Measurements from ENCODE around the gene FOXJ3.

Gene FOXJ3

DNA sequence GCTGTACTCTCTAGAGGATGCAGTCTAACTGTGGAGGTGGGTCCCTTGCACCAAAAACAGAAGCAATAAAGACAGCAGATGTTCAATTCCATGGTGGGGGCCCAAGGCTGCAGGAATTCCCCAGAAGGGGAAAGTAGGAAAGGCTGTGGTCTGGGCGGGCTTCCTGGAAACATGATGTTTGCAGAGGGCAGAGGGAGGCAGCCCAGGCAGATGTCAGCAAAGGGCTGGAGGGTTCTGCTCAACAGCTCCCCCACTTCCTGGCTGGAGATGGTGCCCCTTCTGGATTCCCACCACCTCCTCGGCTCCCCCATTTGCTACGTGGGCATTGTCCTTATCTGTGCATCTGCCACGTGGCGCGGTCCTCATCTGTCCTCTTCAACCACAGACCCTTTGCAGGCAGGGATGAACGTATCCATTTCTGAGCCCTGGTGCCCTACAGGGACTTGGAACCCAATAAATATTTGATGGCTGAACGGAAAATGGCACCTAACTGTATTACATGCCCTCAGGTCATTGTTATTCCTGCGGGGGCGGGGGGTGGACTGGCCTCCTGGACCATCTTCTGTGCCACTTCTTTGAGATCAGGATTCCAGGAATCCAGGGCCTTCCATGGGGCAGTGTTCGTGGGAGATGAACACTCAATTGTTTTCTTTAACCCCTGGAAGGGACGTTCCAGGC lies 190.2 kb downstream of the FOXJ3 start:
- H3K27me3 Mint-ChIP-seq: peaks cover 6% of the 10 kb centered on the region

DNA sequence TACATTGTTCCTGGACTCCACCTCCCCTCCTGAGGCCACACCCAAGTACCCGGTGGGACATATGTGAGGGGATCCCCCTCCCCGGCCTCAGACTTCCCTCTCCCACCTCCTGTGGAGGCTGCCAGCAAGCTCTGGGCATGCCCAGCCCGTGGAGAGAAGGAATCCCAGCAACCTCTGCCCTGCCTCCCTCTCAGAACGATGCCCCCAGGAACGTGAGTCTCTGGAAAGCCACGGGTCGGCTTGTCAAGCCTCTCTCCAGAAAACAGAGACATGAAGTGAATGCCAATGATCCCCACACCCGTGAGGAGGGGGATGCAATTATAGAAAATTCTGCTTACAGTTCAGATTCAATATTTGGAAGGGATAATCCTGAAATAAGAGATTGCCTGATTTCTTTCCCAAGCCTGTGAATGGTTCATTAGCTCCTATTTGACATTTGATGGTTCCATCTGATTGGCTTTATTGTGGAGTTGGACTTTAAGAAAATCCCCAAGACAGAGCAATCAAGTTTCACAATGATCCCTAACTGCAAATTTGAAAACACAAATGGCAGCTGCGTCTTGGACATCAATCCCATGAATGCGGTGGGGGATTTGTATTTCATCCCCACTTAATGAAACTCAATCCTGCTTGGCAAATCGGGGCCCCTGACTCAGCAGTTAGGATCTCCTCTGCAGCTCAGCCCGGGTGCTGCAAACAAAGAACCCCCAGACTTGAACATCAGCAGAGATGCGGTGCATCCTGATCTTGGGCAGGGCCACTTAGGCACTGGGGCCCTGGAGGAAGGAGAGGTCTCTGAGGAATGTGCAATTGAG lies 190.9 kb downstream of the FOXJ3 start:
- Mint-ChIP-seq H3K36me3 (no peaks in the 10 kb centered on the region), H3K27me3 (peaks cover 5% of the 10 kb centered on the region), H3K4me3 (no peak overlapping the region), H3K4me1 (no peaks in the 10 kb centered on the region), H3K27ac (no peak overlapping the region), H3K9me3 (no peaks in the 10 kb centered on the region)
- no peak for DNase-seq (ENCODE audit: low spot score in 2 of 2)
- no peak for ATAC-seq (ENCODE audit: low read depth)

More for the DNA sequence above, 190.2 kb downstream of the FOXJ3 start:
- H3K9me3 Mint-ChIP-seq: no peaks in the 10 kb centered on the region
- no peaks in the 10 kb centered on the region for H3K4me1 Mint-ChIP-seq
- no peaks in the 10 kb centered on the region for H3K36me3 Mint-ChIP-seq
- no peak overlapping the region for H3K4me3 Mint-ChIP-seq
- H3K27ac Mint-ChIP-seq: no peak overlapping the region
- ATAC-seq (ENCODE audit: low read depth) (no peak), DNase-seq (ENCODE audit: low spot score in 2 of 2) (no peak)

- no peaks in the 10 kb centered on the region for H3K4me1 Mint-ChIP-seq
- H3K27ac Mint-ChIP-seq: no peak overlapping the region
- ATAC-seq (ENCODE audit: low read depth) (no peak), DNase-seq (ENCODE audit: low spot score in 2 of 2) (no peak)
- H3K27me3 Mint-ChIP-seq: peaks cover 10% of the 10 kb centered on the region
- H3K9me3 Mint-ChIP-seq: no peaks in the 10 kb centered on the region
- H3K36me3 Mint-ChIP-seq: no peaks in the 10 kb centered on the region
- no peak overlapping the region for H3K4me3 Mint-ChIP-seq
Measured at GRCh38 chr1:42142894-42143675, 191.9 kb downstream of the FOXJ3 start.

- H3K9me3 Mint-ChIP-seq: no peaks in the 10 kb centered on the region
- no peak overlapping the region for H3K27ac Mint-ChIP-seq
- ATAC-seq (ENCODE audit: low read depth): no peak
- no peaks in the 10 kb centered on the region for H3K36me3 Mint-ChIP-seq
- no peak overlapping the region for H3K4me3 Mint-ChIP-seq
- H3K27me3 Mint-ChIP-seq: peaks cover 10% of the 10 kb centered on the region
- no peak for DNase-seq (ENCODE audit: low spot score in 2 of 2)
- no peaks in the 10 kb centered on the region for H3K4me1 Mint-ChIP-seq
Measured at GRCh38 chr1:42141978-42142377, 193.1 kb downstream of the FOXJ3 start.

GRCh38 chr1:42140191-42140590 lies 194.8 kb downstream of the FOXJ3 start:
- Mint-ChIP-seq H3K4me3 (no peak overlapping the region), H3K36me3 (no peaks in the 10 kb centered on the region), H3K9me3 (no peaks in the 10 kb centered on the region), H3K27ac (no peak overlapping the region), H3K4me1 (no peaks in the 10 kb centered on the region), H3K27me3 (peaks cover 12% of the 10 kb centered on the region)
- DNase-seq (ENCODE audit: low spot score in 2 of 2): no peak
- ATAC-seq (ENCODE audit: low read depth): no peak

GRCh38 chr1:42139444-42139843 lies 195.6 kb downstream of the FOXJ3 start:
- H3K27ac Mint-ChIP-seq: no peak overlapping the region
- ATAC-seq (ENCODE audit: low read depth): no peak
- H3K9me3 Mint-ChIP-seq: no peaks in the 10 kb centered on the region
- no peaks in the 10 kb centered on the region for H3K4me1 Mint-ChIP-seq
- no peaks in the 10 kb centered on the region for H3K36me3 Mint-ChIP-seq
- no peak overlapping the region for H3K4me3 Mint-ChIP-seq
- no peak for DNase-seq (ENCODE audit: low spot score in 2 of 2)
- peaks cover 12% of the 10 kb centered on the region for H3K27me3 Mint-ChIP-seq

- Mint-ChIP-seq H3K36me3 (no peaks in the 10 kb centered on the region), H3K27me3 (peaks cover 12% of the 10 kb centered on the region), H3K4me1 (no peaks in the 10 kb centered on the region), H3K9me3 (no peaks in the 10 kb centered on the region), H3K4me3 (no peak overlapping the region), H3K27ac (no peak overlapping the region)
- DNase-seq (ENCODE audit: low spot score in 2 of 2): no peak
- ATAC-seq (ENCODE audit: low read depth): no peak
Measured at GRCh38 chr1:42138586-42138985, 196.4 kb downstream of the FOXJ3 start.

DNA sequence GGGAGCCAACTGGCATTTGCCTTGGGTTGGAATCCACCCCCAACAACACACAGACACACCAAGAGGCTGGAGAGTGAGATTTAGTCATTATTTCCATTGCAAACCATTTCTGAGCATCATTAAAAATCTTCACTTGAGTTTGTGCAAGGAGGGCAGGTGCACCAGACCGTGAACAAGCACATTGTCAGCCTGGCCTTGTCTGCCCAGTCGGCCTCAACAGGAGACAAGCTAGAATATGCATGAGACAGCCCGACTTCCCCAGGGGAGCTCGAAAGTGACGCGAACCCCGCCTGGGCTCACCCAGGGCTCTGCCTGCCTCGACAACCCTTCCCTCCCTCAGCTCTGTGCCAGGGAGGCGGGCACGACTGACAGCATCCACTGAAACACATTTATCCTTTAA lies 197.3 kb downstream of the FOXJ3 start:
- no peaks in the 10 kb centered on the region for H3K36me3 Mint-ChIP-seq
- DNase-seq (ENCODE audit: low spot score in 2 of 2) (no peak), ATAC-seq (ENCODE audit: low read depth) (no peak)
- H3K4me3 Mint-ChIP-seq: no peak overlapping the region
- H3K27ac Mint-ChIP-seq: no peak overlapping the region
- no peaks in the 10 kb centered on the region for H3K9me3 Mint-ChIP-seq
- H3K27me3 Mint-ChIP-seq: peaks cover 12% of the 10 kb centered on the region
- no peaks in the 10 kb centered on the region for H3K4me1 Mint-ChIP-seq

DNA sequence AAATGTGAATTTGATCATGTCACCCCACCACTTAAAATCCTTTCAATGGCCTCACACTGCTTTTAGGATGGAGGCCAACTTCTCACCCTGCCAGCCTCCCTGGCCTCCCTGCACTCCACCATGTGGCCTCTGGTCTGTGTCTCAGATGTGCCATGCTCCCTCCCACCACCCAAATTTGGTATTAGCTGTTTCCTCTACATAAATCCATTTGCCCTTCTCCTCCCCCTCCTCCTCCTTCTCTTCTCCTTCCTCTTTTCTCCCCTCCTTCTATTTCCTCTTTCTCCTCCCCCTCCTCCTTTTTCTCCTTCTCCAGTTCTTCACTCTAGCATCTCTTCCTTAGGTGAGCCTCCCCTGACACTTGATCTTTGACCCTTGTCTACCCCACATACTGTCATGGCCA lies 198.6 kb downstream of the FOXJ3 start:
- Mint-ChIP-seq H3K4me3 (no peak overlapping the region), H3K27me3 (peaks cover 8% of the 10 kb centered on the region), H3K27ac (no peak overlapping the region), H3K4me1 (no peaks in the 10 kb centered on the region), H3K36me3 (no peaks in the 10 kb centered on the region), H3K9me3 (no peaks in the 10 kb centered on the region)
- DNase-seq (ENCODE audit: low spot score in 2 of 2): no peak
- ATAC-seq (ENCODE audit: low read depth): no peak

DNA sequence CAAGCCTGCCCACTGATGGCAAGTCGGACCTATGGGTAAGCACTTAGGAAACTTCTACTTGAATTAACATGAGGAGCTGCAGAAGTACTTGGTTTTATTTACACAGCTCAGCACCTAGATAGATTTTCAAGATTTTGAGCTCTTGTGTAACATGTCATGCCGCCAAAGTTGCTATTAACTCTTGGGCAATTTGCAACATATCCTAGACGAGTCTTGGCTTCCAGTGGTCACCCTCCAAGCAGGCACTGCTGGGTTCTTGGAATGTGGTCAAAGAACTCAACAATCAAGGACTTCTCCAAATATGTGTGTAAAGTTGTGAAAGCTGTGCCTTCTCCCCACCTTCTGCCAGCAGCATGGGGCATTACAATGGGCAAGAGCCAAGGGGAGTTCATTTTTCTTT lies 199.6 kb downstream of the FOXJ3 start:
- ATAC-seq (ENCODE audit: low read depth) (no peak), DNase-seq (ENCODE audit: low spot score in 2 of 2) (no peak)
- Mint-ChIP-seq H3K27ac (no peak overlapping the region), H3K27me3 (peaks cover 8% of the 10 kb centered on the region), H3K4me3 (no peak overlapping the region), H3K36me3 (no peaks in the 10 kb centered on the region), H3K4me1 (no peaks in the 10 kb centered on the region), H3K9me3 (no peaks in the 10 kb centered on the region)

GRCh38 chr1:42133809-42134526 lies 201.1 kb downstream of the FOXJ3 start:
- ATAC-seq (ENCODE audit: low read depth) (no peak), DNase-seq (ENCODE audit: low spot score in 2 of 2) (no peak)
- no peak overlapping the region for H3K4me3 Mint-ChIP-seq
- no peaks in the 10 kb centered on the region for H3K4me1 Mint-ChIP-seq
- H3K27ac Mint-ChIP-seq: no peak overlapping the region
- no peaks in the 10 kb centered on the region for H3K36me3 Mint-ChIP-seq
- peaks cover 12% of the 10 kb centered on the region for H3K27me3 Mint-ChIP-seq
- no peaks in the 10 kb centered on the region for H3K9me3 Mint-ChIP-seq

- Mint-ChIP-seq H3K9me3 (no peaks in the 10 kb centered on the region), H3K27ac (no peak overlapping the region), H3K4me3 (no peak overlapping the region), H3K27me3 (peaks cover 8% of the 10 kb centered on the region), H3K36me3 (no peaks in the 10 kb centered on the region), H3K4me1 (no peaks in the 10 kb centered on the region)
- ATAC-seq (ENCODE audit: low read depth) (no peak), DNase-seq (ENCODE audit: low spot score in 2 of 2) (no peak)
Measured at GRCh38 chr1:42133390-42133789, 201.6 kb downstream of the FOXJ3 start.

DNA sequence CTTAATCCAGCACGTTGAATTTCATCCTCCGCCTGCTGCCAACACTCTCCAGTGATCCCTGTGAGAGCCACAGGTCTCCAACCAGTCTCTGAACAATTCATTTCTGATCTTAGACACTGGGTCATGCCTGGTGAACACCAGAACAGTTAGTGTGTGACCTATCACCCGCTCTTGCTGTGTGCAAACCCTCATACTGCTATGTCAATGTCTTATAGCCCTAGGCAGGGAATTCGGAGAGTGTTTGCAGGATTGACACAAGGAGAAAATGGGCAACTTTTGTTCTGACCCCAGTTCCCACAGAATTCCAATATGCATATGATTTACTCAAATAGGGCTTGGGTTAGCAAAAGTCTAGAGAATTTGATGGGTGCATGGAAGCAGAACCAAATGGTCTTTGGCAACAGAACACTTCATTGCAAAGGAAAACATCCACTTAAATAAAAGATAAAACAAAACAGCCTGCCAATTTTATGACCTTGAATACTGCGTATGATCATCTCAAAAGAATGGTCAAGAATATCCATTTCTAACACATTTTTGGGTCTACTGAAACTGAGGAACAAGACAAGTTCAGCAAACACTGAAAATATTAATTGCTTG lies 204.9 kb downstream of the FOXJ3 start:
- Mint-ChIP-seq H3K4me1 (no peaks in the 10 kb centered on the region), H3K36me3 (no peaks in the 10 kb centered on the region), H3K9me3 (no peaks in the 10 kb centered on the region), H3K4me3 (no peak overlapping the region), H3K27me3 (peaks cover 6% of the 10 kb centered on the region), H3K27ac (no peak overlapping the region)
- ATAC-seq (ENCODE audit: low read depth) (no peak), DNase-seq (ENCODE audit: low spot score in 2 of 2) (no peak)
